Umbilical cord (tissue), 2 donors: Measurements from ENCODE around the gene VPS26A. TPM values are rescaled to one million over a fixed set of nuclear protein-coding genes. Genes with fewer than 3 reads are reported as not detected.
"Not testable (repeated sequence)": the region's sequence is repeated elsewhere in the genome, so short reads cannot be mapped to it uniquely, and the experiment has no call there.

ENCODE experiments used
- DNase-seq: peaks from one replicate; pipeline ENCODE4 v3.0.0-alpha.2; 2015; ENCODE audit warnings: low spot score
- total RNA-seq: library from RNA; depleted of rRNA; stranded (reverse); fragments of >200 nt; gene quantifications from one replicate; pipeline ENCODE4 v1.2.3, GENCODE V29; 2014; ENCODE audit warnings: low replicate concordance; ENCODE audit not compliant: insufficient read depth

VPS26A gene
- total RNA-seq, 1 donor from 2014 or later: 26.2 TPM

DNA sequence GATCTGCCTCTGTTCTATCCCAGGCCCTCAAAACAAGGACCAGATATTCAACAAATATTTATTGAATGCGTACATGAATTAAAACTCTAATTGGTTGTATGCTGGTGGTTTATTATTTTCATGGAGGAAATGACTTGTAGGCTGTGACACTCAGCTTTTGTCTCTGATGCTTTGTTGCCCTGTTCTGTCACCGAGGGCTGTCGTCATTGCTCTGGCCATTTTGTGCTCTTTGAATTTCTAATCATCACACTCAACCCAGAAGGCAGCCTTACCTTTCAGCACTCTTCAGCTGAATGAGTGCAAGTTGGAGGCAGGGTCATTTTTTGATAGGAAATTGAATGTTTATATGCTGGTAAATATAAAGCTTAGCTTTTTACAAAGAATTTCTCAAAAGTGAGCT lies 21.5 kb upstream of the VPS26A start:
- no peak for DNase-seq

DNA sequence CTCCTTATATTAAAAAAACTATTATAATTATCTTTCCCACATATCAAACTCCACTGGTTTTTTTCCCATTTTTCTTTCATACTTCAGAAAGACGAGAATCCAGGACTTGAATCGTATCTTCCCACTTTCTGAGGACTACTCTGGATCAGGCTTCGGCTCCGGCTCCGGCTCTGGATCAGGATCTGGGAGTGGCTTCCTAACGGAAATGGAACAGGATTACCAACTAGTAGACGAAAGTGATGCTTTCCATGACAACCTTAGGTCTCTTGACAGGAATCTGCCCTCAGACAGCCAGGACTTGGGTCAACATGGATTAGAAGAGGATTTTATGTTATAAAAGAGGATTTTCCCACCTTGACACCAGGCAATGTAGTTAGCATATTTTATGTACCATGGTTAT lies 20.2 kb upstream of the VPS26A start:
- DNase-seq: no peak

DNA sequence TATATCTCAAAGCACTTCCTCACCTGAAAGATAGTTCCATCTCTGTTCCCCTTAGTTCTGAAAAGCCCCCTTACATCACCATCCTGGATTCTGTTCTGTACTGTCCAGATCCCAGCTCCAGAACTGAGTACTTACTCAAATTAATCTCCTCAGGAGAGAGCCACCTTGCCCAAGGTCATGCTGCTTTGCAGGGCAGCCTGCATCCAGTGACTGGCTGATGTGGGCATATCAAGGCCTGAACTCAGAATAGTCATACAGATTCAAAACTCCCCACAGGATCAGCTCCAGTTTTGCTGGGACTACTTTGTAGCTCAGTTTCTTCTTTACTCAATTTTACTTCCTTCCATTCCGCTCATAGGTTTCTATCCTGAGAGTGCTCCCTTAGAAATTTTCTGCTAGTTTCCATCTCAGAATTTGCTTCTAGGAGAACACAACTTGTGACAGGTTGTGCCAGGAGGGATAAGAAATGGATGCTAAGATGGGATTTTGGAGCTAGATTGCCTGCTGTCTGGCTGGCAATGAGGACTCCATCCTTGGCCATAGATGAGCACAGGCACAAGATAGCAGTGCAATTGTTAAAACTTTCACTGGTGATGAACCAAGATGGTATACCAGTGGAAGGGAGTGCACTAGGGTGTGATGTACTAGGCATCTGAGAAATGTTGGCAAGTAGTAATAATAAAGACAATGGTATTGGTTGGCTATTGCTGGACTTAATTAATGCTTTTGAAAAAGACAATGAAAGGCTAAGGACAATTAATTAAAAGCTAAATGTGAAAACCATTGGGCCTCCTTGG lies 18.8 kb upstream of the VPS26A start:
- DNase-seq: no peak

DNA sequence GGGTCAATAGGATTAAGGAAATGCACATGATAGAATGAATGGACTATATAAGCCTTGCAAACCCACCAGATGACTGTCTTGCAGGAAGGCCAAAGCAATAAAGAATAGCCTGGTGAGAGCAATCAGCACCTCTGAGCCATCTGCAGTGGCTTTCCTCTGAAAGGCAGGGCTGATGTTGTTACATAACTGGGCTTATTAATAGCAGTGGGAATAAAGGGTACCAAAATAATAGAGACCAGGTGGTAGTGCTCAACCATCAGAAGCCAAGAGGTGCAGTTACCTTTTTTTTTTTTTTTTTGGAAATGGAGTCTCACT lies 16.8 kb upstream of the VPS26A start:
- no peak for DNase-seq

DNA sequence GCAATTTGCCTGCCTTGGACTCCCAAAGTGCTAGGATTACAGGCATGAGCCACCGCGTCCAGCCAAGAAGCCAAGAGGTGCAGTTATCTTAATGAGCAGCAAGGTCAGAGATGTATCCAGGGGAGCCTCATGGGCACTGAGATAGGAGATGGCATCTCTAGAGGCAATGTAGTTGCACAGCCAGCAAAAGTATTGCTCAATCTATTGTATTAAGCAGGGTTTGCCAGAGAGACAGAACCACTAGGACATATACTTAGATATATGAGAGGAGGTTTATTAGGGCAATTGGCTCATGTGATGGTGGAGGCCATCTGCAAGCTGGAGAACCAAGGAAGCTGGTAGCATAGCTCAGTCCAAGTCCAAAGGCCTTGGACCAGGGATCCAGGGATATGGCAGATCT lies 16.3 kb upstream of the VPS26A start:
- no peak for DNase-seq

DNA sequence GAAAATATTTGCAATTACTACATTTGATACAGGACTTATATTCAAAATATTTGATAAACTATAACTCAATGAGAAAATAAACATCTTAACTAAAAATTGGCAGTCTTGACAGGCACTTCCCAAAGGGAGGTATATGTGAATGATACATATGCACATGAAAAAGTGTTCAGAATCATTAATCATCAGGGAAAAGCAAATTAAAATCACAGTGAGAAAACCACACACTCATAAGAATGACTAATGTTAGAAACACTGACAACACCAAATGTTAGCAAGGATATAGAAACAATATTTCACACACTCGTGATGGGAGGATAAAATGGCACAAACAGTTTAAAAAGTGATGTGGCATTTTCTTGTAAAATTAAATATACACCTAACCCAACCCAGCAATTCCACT lies 4.1 kb upstream of the VPS26A start:
- no peak for DNase-seq

DNA sequence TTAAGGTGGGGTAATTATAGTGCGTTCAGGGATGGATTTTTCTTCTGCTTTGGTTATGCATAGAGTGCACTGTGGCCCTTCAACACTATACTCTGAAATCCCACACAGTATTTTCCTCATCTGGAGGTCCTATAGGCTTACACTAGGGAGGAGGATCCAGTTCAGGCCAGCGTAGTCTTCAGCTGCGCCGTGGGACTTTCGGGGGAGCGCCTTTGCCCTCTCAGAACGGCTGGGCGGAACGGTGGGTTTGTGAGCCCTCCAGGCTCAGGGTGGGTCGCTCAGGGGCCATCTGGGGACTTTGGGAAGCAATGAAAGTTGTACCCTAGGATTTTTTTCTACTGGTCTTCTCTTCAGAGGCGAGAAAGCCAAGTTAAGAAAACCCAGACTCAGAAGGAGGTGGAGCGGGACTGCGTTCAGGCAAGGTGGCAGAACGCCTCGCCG lies 652 bp upstream of the VPS26A start:
- no peak for DNase-seq

DNA sequence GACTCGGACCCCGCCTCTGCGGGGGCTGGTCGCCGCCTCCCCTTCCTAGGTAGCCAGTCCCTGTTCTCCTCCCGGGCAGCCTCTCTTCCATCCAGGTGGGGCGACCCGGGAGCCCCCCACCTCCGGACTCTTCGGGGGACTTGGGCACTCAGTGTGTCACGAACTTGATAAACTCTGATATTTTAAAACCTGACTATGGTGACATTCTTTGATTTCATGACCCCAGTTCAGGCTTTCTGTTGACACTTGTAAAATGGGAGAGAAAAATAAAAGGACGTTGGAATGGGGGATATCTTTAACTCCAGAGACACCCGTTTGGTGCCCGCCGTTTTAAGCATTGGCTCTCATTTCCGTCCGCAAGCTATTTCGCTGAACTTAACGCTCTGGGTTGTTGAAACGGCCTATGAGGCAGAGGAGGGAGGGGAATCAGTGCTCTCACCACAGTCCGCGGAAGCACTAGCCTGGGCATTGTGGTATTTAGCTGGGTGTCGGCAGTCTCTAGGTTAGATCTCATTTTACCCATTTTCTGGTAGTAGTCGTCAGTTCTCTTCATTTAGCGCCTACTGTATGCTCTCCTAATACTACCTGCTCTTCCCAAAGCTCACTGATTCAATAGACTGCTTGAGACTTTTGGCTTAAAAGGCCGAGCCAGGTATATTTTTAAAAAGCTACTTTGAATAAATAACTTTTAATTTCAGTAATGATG lies 738 bp downstream of the VPS26A start:
- DNase-seq: peak; percentile 63

DNA sequence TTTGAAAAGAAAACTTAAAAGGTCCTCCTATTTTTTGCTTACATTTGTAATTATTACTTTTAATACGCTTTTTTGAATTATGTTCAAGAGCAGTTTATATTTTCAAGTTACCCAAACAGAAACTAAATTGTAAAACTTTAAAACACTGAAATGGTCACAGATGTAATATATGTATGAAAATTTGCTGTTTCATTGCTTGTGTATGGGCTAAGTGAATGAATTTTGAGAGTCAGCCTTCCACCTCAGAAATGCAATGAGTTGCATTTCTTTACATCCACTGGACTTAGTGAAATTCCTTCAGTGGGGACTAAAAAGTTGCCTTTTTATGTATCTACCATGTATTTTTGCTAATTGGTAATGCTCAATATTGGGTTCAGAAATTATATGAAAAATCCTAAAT lies 1.6 kb downstream of the VPS26A start:
- DNase-seq: no peak

DNA sequence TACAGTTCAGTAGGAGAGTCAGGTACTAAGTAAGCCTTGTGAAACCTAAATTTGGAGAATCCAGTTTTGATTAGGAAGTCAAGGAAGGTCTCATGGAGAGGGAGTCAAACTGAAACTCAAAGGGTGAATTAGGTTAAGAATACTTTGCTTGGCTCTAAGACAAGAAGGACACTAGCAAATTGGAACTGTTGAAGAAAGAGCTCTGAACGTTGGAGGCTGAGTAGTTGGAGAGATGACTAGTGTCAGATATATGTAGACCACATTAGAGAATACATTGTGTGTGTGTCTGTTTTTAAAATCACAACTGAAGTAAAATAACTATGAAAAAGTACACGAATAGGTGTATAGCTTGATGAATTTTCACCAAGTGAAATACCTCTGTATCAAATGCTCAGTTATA lies 6.3 kb downstream of the VPS26A start:
- DNase-seq: no peak

DNA sequence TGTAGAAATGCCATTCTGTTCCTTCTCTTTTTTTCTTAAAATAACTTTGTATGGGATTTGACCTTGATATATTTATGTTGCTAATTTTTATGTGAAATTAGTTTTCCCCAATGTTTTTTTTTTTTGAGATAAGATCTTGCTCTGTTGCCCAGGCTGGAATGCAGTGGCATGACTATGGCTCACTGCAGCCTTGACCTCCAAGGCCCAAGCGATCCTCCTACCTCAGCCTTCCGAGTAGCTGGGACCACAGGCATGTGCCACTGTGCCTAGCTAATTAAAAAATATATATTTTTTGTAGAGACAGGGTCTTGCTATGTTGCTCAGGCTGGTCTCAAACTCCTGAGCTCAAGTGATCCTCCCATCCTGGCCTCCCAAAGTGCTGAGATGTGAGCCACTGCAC lies 16.0 kb downstream of the VPS26A start:
- no peak for DNase-seq

DNA sequence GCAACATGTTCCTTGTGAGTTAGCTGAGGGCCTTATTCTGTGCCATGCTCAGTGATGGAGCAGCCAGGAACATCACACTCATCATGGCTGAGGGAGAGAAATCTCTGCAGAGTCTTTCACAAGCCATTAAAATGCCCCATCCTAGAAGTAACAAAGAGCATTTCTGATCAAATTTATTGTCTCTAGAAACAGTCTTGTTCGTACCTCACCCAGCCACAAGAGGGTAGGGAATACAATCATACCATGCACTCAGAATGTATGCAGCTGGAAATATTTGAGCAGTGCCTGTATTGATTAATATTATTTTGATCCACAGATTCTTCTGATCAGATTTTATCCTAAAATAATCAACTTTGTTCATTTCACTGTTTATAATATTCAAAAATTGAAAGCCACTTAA lies 17.3 kb downstream of the VPS26A start:
- no peak for DNase-seq

DNA sequence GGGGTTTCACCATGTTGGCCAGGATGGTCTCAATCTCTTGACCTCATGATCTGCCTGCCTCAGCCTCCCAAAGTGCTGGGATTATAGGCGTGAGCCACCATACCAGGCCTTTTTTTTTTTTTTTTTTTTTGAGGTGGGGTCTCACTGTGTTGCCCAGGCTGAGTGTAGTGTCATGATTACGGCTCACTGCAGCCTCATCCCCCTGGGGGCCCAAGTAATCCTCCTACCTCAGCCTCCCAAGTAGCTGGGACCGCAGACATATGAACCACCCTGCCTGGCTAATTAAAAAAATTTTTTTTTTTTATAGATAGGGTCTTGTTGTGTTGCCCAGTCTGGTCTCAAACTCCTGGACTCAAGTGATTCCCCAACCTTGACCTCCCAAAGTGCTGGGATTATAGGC lies 18.1 kb downstream of the VPS26A start:
- not testable (repeated sequence) for DNase-seq

DNA sequence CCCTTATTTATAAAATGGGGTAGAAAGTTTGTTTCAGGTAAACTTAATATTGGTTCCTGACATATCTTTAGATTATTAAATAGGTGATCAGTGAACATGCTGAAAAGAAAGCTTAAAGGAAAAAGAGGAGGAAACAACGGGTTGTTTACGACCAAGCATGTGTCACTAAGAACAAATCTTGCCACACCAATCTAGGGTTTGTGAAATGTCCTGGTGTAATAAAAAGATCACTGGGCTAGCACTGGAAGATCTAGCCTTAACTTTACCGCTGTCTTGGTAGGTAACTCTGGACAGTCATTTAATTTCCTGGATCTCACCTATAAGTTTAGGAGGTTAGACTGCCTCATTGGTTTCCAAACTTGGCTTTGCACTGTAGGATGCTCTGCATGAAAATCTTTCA lies 19.0 kb downstream of the VPS26A start:
- DNase-seq: no peak

DNA sequence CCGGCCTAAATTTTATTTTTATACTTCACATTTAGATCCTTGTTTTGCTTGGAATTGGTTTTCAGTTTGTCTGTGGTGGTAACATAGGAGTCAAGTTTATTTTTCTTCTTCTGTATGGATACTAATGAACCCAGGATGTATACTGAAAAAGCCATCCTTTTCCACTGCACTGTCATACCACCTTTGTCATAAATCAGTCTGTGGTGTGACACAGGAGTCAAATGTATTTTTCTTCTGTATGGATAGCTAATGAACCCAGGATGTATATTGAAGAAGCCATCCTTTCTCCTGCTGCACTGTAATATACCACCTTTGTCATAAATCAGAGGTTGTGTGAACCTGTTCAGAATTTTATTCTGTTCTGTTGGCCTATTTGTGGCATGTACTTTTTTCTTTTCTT lies 21.4 kb downstream of the VPS26A start:
- DNase-seq: no peak

DNA sequence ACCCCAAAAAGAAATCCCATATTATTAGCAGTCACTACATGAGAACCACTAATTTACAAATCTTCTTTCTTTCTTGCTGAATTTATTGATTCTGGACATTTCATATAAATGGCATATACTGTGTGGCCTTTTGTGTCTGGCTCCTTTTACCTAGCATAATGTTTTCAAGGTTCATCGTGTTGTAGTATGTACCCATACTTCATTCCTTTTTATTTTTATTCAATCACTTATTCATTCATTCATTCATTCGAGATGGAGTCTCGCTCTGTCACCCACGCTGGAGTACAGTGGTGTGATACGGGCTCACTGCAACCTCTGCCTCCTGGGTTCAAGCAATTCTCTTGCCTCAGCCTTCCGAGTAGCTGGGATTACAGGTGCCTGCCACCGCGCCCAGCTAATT lies 21.9 kb downstream of the VPS26A start:
- no peak for DNase-seq

DNA sequence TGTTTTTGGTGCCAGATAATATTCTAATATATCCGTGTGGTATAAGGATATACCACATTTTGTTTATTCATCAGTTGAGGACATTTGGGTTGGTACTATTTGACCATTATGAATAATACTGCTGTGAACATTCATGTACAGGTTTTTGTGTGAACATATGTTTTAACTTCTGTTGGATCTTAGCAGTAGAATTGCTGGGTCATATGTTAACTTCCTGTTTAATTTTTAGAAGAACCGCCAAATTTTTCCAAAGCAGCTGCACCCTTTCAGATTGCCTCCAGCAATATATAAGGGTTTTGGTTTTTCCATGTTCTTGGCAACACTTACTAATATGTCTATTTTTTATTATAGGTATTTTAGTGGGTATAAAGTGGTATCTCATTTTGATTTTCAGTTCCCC lies 22.8 kb downstream of the VPS26A start:
- DNase-seq: no peak

DNA sequence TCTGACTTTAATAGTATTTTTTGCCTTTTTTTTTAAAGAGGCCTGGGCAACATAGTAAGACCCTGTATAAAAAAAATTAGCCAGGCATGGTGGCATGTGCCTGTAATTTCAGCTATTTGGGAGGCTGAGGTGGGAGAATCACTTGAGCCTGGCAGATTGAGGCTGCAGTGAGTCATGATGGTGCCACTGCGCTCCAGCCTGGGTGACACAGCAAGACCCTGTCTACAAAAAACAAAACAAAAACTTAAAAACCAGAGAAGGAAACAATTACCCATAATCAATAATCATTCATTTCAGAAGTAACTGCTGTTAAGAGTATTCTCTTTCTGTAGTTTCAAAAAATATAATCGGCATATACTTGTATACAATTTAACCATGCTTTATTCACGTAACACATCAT lies 28.0 kb downstream of the VPS26A start:
- no peak for DNase-seq

DNA sequence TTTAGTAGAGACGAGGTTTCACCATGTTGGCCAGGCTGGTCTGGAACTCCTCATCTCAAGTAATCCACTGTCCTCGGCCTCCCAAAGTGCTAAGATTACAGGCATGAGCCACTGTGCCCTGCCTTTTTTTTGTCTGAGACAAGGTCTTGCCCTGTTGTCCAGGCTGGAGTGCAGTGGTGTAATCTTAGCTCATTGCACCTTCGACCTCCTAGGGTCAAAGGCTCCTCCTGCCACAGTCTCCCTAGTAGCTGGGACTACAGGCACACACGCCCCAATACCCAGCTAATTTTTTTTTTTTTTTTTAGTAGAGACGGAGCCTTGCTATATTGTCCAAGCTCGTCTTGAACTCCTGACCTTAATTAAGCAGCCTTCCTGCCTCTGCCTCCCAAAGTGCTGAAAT lies 29.2 kb downstream of the VPS26A start:
- DNase-seq: no peak

DNA sequence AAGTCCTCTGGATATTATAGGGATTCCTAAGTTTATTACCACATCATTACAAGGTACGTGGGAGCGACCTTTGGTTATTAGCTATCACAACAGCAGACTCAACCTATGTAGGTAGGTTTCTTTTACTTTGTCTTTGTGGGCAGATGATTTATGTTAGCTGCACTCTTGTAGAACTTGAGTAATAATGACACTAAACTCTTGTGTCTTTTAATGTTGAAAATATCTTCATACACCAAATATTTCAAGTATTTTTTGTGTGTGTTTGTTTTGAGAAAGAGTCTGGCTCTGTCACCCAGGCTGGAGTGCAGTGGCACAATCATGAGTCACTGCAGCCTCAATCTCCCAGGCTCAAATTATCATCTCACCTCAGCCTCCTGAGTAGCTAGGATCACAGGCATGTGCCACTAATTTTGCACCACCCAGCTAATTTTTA lies 36.8 kb downstream of the VPS26A start:
- DNase-seq: no peak

DNA sequence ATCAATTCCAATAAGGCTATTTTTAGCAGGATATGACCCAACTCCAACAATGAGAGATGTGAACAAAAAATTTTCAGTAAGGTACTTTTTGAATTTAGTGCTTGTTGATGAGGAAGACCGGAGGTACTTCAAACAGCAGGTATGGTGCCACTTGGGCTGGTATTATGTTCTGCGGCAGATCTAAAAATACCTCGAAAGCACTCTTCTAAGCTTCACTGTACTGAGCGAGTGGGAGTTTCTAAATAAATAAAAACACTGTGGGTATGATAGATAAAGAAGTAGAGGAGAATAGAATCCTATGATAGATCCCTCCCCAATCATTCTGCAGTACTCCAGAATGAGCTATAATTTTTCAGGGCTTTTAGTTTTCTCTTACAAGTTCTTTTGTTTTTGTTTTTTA lies 44.5 kb downstream of the VPS26A start:
- DNase-seq: no peak

DNA sequence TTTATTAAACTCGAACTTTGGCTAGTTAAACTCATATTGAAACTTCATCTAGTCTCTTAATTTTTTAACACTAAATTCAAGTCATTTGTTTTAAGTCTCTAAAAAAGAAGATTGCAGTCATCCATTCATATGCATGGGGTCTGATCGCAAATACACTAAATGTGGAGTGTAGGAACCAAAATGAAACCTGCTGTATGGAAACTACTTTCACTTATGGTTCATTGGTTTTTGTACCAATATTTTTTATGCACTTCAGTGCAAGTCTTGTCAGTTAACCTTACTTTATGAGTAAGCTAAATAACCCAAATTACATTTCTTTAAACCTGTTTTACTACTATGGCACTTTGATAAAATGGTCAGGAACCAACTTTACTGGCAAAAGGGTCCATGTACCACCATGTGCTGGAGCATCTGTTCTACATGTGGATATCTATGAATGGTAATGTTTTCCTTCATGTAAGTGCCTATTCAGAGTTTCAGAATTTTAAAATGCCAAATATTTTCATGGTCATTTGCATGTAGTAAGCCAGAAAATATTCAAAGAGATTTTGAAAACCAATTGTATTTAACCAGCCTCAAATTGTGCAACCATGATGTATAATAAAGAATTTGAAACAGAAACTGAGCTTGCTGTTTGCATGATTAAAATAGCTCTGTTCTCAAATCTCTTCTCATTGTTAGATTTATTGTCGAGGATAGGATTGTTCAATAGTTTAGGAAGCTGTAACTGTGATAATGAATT lies 48.4 kb downstream of the VPS26A start:
- DNase-seq: no peak

DNA sequence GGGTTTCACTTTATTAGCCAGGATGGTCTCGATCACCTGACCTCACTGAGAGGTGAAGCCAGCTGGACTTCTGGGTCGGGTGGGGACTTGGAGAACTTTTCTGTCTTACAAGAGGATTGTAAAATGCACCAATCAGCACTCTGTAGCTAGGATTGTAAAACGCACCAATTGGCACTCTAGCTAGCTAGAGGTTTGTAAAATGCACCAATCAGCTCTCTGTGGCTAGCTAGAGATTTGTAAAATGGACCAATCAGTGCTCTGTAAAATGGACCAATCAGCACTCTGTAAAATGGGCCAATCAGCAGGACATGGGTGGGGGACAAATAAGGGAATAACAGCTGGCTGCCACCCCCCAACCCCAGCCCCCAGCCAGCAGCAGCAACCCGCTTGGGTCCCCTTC lies 51.3 kb downstream of the VPS26A start:
- not testable (repeated sequence) for DNase-seq
